GM18507 (cell line): Measurements from ENCODE around the gene MX1.
A peak's percentile ranks its signal among the peaks of the same experiment; 100 is the strongest.

Source experiments
- DNase-seq: peaks from one replicate; pipeline ENCODE4 v3.0.0; 2011; ENCODE audit warnings: low read depth; ENCODE audit not compliant: insufficient read length; ENCODE audit errors: extremely low spot score
- FAIRE-seq: peaks from 2 replicates; lab custom pipeline; 2011; peaks lifted over from hg19 to GRCh38; lab: Jason Lieb, UNC

Gene MX1, protein sequence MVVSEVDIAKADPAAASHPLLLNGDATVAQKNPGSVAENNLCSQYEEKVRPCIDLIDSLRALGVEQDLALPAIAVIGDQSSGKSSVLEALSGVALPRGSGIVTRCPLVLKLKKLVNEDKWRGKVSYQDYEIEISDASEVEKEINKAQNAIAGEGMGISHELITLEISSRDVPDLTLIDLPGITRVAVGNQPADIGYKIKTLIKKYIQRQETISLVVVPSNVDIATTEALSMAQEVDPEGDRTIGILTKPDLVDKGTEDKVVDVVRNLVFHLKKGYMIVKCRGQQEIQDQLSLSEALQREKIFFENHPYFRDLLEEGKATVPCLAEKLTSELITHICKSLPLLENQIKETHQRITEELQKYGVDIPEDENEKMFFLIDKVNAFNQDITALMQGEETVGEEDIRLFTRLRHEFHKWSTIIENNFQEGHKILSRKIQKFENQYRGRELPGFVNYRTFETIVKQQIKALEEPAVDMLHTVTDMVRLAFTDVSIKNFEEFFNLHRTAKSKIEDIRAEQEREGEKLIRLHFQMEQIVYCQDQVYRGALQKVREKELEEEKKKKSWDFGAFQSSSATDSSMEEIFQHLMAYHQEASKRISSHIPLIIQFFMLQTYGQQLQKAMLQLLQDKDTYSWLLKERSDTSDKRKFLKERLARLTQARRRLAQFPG

GRCh38 chr21:41425954-41426675 lies at the start of gene MX1:
TSS of gene MX1 (plus strand) at chr21:41426239. CDS start at chr21:41432071, 5,832 bp downstream.
- FAIRE-seq (peak; percentile 97), DNase-seq (peak; percentile 82)

DNA sequence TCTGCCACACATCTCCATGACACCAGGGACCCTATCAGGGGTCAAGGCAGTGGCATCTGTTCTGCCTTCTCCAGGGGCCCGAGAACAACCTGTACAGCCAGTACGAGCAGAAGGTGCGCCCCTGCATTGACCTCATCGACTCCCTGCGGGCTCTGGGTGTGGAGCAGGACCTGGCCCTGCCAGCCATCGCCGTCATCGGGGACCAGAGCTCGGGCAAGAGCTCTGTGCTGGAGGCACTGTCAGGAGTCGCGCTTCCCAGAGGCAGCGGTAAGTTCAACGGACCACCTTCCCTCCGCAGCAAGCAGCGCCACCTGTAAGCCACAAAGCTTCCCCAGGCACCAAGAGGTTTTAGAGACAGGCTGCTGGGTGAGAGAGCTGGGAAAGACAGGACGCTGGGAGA lies 48.3 kb upstream of the MX1 start:
- no peak for FAIRE-seq
- no peak for DNase-seq

DNA sequence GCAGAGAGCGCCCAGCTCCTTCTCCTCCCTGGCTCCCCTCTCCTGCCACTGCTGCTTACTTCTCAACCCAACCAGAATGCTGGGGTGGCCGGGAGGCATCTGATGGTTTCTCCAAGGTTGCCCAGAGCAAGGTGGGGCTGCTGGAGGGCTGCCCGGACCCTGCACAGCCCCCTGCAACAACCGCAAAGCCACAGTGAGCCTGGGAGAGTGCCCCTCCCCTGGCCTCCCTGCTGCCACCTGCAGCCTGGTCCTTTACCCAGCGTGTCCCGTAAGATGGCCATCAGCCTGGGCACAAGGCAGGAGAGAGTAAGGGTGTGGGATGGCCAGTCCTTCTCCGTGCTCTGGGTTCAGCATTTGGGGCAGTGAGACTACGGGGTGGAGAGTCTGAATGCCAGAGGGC lies 47.2 kb upstream of the MX1 start:
- FAIRE-seq = no peak
- no peak for DNase-seq

- DNase-seq (no peak), FAIRE-seq (no peak)
Measured at GRCh38 chr21:41379901-41380300, 46.1 kb upstream of the MX1 start.

DNA sequence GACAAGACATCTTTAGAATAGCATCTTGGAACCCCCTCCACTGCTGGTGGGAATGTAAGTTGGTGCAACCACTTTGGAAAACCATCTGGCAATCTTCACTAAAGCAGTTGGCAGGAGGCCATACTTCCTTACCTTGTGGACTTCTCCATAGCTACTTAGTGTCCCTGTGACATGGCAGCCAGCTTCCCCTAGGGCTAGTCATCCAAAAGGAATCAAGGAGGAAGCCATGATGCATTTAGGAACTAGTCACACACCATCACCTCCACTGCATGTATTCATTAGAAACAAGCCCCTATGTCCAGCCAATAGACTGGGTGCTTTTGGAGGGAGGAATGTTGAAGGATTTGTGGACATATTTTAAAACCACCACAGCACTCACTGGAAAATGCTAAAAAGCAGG lies 44.3 kb upstream of the MX1 start:
- no peak for FAIRE-seq
- no peak for DNase-seq

DNA sequence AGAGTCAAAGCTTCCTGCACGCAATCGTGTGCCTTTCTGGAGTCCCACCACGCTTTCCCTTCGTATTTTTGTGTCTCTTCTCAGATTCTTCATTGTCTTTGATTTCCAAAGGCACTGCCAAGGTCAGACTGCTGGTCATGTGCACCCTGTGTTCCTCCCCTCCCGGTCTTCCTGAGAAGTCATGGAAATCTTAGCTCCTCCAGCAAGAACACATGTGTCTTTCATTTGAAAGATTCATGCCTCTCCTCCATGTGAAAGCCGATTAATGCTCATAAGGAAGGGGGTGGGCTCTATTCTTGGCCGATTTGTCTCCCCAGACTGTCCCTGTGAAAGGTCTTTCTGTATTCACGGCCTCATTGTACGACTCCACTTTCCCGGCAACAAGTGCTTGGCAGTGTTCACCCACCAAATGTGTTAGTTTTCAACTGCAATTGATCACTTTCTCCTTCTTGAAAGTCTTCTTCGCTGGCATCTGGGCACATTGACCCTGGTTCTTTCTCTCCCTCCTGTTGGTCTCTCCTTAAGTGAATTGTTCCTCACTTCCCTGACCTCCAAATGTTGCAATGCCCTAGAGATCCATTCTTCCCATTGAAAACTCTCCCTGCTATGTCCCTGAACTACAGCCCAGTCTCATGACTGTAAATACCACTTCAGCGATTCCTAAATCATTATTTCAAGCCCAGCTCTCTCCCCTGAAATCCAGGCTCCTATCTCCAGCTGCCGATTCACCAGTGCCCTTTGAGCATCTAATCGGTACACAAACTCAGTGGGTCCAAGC lies 38.8 kb upstream of the MX1 start:
- no peak for FAIRE-seq

GRCh38 chr21:41387824-41388223 lies 38.2 kb upstream of the MX1 start:
- FAIRE-seq = no peak

More for the DNA sequence above, 38.8 kb upstream of the MX1 start:
- DNase-seq = no peak

DNA sequence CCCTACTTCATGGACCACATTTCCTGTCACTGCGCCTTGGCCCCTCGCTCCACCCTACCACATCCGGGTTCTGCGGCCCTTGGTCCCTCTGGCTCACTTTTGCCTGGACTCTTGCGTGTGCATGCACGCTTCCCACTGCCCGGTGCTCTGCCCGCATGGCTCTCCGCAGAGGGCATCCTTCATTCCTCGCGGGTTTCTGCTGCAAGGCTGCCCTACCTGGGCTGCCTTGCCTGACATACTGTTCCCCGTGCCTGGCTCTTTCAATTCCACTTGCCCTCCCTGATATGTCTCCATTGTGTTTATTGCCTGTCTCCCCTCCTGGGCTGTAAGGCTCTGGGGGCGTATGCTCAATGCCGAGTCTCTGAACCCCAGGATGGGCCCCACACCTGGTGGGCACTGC lies 37.8 kb upstream of the MX1 start:
- FAIRE-seq (no peak), DNase-seq (no peak)

More at GRCh38 chr21:41387824-41388223, 38.2 kb upstream of the MX1 start:
- no peak for DNase-seq

GRCh38 chr21:41390043-41390639 lies 35.9 kb upstream of the MX1 start:
- no peak for FAIRE-seq
- DNase-seq = no peak

DNA sequence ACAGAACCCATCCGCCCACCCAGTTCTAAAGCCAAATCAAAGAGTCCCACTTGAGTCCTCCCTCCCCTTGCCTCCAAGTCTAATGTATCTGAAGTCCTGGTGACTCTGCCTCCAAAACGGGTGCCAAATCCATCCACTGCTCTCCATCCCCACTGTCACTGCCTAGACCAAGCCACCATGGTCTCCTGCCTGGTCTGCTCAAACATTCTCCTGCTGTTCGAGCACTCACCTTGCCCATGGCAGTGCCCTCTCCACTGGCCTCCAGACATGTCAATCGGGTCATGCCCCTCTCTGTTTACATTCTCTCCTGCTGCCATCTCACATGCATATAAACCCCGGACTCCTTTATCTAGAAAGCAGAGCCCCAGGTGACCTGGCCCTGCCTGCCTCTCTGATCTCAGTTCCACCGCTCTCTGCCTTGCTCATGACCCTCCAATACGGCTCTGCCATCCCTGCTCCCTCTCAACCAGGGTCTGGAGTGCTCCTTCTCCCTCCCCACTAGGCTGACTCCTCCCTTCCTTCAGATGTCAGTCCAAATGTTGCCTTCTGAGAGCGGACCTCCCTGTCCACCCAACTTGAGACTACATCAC lies 32.1 kb upstream of the MX1 start:
- DNase-seq = no peak
- FAIRE-seq = no peak

DNA sequence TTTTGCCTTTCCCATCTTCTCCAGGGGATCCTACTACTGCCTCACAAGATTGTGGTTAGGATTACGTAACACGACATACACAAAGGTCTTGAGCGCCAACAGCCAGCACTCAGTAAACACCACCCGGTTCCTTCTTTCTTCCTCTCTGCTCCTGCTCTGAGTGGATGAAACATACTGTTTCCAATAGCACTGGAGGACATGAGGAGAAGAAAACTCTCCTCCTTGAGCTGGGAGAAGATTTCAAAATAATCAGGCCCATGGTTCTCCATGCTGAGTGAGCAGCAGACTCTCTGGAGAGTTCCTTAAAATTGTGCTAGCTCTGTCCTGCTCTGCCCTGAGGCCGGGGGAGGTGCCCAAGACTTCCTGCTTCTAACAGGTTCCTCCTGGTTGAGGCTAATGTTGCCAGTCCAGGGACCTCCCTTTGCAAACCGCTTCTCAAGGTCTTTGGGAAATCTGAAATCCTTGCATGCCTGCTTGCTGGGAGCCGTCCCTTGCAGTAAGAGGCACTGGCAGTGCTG lies 29.4 kb upstream of the MX1 start:
- FAIRE-seq = no peak

DNA sequence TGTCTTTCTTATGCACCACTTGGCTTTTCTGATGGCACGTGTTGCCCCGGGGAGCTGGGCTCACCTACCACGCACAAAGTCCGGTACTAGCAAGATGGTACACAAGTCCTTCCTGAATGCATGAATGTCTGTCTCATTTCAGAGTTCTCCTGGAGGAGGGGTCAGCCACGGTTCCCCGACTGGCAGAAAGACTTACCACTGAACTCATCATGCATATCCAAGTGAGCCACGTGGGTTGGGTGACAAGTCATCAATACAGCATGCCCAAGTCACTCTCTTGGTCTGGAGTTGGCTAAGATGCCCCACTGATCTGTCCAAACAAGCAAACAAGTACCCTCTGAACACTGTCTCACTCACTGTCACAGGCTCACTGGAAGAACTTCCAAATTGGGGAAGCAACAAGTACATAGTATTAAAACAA lies 28.6 kb upstream of the MX1 start:
- no peak for DNase-seq
- peak; percentile 35 for FAIRE-seq

More for the DNA sequence above, 29.4 kb upstream of the MX1 start:
- no peak for DNase-seq

- DNase-seq = no peak
- no peak for FAIRE-seq
Measured at GRCh38 chr21:41398251-41398650, 27.8 kb upstream of the MX1 start.

GRCh38 chr21:41398831-41399230 lies 27.2 kb upstream of the MX1 start:
- DNase-seq (no peak), FAIRE-seq (no peak)

DNA sequence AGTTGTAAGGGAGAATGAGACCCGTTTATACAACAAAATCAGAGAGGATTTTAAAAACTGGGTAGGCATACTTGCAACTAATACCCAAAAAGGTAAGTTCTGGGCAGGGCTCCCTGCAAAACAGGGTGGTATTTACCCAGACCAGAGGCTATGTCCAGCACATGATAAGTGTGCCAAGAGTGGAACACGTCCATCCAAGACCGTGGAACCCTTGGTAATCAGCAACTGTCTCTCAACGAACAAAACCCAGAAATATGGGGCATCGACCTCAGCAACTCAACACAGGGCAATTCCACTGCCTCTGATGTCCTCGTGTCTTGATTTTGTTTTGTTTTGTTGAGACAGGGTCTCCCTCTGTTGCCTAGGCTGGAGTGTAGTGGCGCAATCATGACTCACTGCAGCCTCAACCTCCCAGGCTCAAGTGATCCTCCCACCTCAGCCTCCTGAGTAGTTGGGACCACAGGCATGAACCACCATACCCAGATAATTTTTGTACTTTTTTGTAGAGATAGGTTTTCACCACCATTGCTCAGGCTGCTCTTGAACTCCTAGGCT lies 26.7 kb upstream of the MX1 start:
- FAIRE-seq (no peak), DNase-seq (no peak)

DNA sequence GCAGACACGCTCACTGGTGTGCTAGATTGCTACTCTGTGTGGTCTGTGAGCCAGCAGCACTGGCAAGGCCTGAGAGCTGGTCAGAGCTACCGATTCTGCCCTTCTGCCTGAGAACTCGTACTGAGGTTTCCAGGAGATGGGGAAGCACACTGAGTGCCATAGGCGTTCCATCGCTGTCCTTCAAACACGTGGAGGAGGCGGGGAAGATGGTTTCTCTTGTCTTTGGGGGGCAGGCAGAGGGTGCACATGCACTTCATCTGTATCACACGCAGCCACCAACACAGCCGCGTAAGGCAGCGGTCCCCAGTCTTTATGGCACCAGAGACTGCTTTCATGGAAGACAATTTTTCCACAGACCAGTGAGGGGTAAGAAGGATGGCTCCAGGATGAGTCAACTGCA lies 23.8 kb upstream of the MX1 start:
- no peak for DNase-seq
- no peak for FAIRE-seq

- FAIRE-seq (no peak), DNase-seq (no peak)
Measured at GRCh38 chr21:41402796-41403195, 23.2 kb upstream of the MX1 start.

DNA sequence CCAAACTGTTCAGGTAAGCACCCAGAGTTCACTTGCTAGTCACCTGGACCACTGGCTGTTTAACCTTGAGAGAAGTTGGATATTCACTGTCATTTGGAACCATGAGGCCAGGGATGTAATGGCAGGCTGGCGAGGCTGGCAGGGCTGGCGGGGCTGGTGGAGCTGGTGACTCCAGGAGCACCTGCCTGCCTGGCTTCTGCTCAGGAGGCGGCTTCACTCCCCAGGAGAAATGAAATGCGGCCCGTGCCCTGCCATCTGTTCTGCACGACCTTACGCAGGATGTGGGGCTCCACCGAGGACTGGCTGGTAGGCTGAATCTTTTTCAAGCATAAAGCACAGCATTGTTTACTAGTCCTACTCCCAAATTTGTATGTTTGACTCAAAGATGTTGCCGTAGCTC lies 22.7 kb upstream of the MX1 start:
- DNase-seq (no peak), FAIRE-seq (no peak)
